NK-92 (cell line): ENCODE measurements around the gene PDLIM7.
A peak's percentile ranks its signal among the peaks of the same experiment; 100 is the strongest.

ENCODE experiments used
- DNase-seq: peaks from one replicate; lab custom pipeline; 2025; ENCODE audit not compliant: unreplicated experiment; lab: John Stamatoyannopoulos, UW

Gene PDLIM7

DNA sequence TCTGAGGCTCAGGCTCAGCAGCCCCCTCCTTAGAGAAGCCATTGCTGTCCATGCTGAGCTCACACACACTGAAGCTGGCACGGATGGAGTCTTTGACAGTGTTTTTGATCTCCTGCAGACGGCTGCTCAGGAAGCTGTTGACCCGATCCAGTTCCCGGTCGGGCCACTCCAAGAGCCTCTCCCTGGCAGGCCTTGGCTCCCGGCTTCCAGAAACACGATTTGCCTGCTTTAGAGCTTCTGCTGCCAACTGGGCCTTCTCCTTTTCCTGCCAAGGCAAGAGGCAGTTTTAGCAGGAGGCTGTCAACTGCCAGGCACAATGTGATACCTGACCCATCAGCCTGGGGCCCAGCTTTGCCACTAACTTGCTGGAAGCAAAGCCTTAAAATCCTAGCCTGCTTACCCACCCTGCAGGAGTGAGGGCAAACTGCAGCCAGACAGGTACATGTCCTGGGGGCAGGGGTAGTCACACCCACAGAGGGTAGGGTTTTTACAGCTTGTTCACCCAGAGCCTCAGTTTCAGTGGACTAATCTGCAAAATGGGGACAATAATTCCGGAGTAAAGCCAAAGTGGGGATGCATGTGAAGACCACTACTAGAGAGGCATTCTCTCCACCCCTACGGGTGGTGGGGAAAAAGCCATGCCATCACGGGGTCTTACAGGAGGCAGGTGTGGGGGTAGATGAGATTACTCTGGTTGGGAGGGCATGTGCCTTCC lies 27.7 kb upstream of the PDLIM7 start:
- no peak for DNase-seq

DNA sequence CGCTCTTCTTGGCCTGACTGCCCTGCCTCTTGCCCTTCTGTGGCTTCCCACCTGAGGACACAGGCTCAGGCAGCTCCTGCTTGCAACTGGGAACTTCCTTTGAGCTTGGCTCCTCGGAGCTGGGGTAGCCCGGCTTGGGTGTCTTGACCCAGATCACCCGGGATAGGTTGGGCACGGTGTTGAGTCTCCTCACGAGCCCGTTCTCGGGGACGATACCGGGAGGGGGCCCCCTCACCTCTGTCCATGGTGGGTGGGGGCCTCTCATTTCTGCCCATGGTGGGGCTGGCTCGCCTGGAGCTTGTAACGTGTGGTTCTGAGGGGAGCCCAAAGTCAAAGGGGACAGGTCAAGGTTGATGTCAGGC lies 27.1 kb upstream of the PDLIM7 start:
- DNase-seq, result no peak

DNA sequence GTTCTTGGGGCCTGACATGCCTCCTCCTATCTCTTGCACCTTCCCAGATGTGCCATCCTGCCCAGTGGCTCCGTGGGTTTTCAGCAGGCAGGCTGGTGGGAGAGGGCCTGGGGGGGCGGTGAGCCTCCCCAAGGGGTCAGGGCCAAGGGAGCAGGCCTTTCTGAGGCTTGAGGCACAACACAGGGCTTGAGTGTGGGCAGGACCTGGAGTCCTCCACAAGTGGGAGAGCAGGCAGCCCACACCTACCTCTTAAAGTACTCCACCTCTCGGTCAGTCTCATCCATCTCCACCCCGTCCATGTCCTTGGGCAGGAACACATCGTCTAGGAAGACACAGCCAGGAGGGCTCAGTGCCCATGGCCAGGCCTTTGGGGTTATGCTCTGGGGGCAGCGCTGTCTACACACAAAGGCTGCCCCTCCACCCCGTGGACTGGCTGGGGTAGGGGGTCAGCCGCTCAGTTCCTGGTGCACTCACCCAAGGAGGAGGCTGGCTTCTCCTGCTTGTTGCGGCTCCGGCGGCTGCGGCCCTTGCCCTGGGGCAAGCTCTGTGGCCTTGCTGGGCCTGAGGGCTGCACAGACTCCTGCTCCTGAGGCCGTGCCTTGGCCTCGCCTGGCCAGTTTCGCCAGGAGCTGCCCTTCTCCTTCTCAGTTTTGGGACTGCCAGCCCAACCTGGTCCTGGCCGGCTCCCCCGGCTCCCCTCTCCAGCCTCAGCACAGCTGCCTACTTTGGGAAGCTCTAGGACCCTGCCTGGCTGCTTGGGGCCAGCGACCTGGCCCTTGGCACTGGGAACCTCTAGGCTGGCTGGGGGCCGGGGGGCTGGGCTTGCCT lies 26.5 kb upstream of the PDLIM7 start:
- DNase-seq, result no peak

- no peak for DNase-seq
Observed at GRCh38 chr5:177520916-177521513, 23.6 kb upstream of the PDLIM7 start.

- DNase-seq, result no peak
Observed at GRCh38 chr5:177520271-177520670, 22.9 kb upstream of the PDLIM7 start.

GRCh38 chr5:177519463-177520235 lies 22.2 kb upstream of the PDLIM7 start:
- DNase-seq, result no peak

GRCh38 chr5:177516601-177517568 lies 19.5 kb upstream of the PDLIM7 start, which contains the start of gene DDX41:
DDX41 (minus strand) TSS chr5:177516961; CDS start chr5:177516945, 16 bp downstream.
- peak; percentile 70 for DNase-seq

- DNase-seq, result no peak
Observed at GRCh38 chr5:177515580-177515979, 18.2 kb upstream of the PDLIM7 start.

DNA sequence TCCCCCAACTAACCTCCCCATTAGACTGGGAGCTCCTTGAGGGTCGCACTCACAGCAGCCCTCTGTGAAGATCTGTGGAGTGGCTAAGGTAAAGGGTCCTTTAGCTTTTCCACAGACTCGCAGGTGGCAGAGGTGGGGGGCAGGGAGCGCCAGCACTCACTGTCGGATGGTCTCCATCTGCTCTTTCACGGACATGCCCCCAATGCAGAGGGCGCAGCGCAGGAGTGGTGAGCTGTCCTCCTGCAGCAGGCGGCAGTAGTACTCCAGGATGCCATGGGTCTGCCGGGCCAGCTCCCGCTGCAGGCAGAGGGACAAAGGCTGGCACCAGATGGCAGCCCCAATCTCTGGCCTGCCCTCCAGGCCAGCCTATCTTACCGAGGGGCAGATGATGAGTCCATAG lies 17.1 kb upstream of the PDLIM7 start:
- DNase-seq, result no peak

GRCh38 chr5:177513500-177513899 lies 16.1 kb upstream of the PDLIM7 start:
- DNase-seq, result no peak

DNA sequence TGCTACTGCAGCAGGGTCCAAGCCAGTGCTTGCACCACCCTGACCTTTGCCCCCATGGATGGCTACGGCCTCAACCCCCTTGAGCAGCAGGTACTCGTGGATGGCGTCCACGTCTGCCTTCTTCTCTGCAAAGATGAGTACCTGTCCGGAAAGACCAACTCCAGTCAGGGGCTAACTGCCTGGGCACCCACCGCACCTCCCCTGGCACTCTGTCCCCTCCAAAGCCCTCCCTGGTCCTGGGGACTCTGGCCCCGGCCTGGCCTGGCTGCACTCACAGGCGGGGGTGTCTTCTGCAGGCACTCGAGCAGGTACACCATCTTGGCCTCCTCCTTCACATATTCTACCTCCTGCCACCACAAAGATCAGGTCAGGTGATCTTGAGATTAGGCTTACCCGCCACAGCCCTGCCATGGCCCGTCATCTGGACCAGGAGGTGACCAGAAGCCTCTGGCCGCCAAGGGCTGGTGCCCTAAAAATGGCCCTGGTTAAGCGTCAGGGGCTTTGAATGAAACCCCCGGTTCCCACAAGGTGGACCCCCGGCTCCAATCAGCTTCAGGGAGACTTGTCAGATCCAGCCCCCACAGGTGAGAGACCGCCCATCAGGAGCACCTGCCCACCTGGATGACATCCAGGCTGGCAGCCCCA lies 15.5 kb upstream of the PDLIM7 start:
- no peak for DNase-seq

DNA sequence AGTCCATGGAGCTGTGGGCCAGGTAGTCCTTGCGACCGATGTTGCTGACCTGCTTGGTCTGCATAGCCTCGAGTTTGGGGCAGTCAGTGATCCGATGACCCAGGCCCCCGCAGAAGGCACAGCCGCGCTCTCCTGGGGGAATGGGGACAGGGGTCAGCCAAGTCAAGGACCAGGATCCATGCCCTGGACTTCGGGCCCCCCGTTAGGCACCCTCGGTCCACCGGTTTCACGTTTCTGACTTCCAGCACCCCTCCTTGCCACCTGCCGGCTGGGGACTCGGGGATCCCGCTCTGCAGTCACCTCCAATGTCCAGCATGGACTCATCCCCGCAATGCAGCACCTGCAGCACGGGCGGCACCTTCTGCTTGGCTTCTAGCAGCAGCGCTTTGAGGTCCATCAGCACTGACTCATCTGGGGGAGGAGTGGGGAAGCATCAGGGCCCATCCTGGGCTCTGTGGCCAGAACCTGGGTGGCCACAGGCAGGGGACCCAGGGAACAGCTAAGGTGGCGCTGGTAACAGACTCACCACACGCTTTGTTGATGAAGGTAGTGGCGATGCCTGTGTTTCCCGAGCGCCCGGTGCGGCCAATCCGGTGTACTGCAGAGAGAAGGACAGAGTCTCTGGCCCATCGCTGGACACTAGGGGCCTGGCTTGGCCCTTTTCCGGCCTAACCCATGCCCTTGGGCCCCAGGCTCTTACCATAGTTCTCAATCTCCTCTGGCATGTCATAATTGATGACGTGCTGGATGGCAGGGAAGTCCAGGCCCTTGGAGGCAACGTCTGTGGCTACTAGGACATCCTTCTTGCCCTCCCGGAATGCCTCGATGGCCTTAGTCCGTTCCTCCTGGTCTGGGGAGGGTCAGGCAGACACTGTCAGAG lies 14.6 kb upstream of the PDLIM7 start:
- DNase-seq, result no peak

DNA sequence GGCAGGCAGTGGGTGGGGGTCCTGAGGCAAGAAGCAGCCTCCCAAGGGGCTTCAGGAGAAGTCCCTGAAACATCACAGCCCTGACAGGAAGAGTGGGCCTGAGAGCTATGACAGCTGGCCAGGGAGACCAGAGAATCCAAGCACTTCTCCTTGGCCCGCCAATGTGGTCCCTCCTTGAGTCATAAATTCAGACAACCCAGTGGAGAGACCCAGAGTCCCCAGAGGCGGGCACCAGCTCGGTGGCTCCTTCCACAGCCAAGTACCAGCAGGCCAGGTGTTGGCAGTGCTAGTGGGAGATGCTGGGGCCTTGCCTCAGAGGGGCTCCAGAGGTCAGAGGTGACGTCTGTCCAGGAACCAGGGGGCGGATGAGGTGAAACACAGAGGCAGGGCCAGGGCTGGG lies 13.8 kb upstream of the PDLIM7 start:
- no peak for DNase-seq

DNA sequence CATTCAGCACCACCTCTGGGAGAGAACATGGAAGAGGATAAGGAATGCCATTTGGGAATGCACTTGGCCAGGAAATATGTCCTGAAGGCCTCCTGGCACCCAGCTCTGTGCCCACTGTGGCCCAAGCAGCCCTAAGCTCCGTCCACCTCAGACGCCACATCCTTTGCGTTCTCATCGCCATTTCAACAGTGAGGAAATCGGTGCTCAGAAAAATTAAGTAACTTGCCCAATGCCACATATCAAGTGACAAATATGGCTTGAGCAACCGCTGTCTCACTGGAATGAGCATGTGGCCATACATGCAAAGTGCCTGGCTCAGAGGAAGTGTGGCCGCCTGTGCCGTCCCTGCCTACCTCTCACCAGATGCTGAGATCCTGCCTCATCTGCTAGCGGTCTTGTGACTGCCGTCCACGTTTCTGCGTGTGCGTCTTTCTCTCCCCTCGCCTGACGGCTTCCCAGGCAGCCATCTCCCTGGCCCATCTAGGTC lies 13.2 kb upstream of the PDLIM7 start:
- DNase-seq, result no peak

DNA sequence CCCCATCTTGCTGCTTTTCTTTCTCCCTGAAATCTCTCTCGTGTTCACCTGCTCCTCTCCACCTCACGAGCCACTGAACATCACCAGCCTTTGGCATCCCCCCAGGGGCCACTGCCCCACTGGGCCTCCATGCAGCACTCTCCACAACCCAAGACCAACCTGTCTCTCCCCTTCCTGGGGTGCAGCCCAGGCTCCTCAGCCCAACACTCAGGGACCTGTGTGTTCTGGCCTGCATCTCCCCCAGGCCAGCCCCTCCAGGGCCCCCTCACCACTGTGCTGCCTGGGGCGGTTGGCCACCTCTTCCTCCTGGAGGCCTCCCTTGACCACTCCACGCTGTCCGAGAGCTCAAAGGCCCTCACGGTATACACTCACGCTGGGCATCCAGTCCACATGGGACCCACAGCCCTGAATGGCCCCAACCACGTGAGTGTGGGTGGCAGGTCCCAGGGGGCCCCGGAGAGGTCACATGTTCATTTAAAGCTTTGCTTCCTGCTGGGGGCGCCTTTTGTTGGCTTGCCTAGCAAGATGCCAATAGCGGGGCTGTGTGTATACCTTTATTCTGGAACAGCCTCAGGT lies 12.7 kb upstream of the PDLIM7 start:
- DNase-seq, result no peak

- no peak for DNase-seq
Observed at GRCh38 chr5:177509381-177509951, 12.1 kb upstream of the PDLIM7 start, which contains the start of gene DOK3. DOK3 (minus strand) TSS chr5:177509826; CDS start chr5:177509540, 286 bp downstream.

DNA sequence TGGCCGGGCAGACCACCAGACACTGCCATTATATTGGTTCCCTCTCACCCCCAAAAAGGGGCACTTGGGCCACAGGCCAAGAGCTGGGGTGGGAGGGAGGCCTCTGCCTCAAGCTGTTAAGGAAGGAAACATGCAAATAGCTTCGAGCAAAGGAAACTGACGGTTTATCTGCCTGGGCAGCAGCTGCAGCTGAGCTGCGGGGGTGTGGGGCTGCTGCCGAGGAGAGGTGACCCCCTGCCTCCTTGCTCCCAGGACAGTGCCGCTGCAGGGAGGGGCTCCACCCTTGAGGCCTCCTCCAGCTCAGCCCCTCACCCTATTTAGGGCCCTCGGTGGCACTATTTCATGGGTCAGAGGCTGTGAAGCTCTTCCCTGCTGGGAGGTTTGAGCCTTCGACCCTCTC lies 11.4 kb upstream of the PDLIM7 start:
- DNase-seq, result no peak

GRCh38 chr5:177508221-177508611 lies 10.8 kb upstream of the PDLIM7 start:
- no peak for DNase-seq
